ENCODE data around the gene PTPRN2.

DNA sequence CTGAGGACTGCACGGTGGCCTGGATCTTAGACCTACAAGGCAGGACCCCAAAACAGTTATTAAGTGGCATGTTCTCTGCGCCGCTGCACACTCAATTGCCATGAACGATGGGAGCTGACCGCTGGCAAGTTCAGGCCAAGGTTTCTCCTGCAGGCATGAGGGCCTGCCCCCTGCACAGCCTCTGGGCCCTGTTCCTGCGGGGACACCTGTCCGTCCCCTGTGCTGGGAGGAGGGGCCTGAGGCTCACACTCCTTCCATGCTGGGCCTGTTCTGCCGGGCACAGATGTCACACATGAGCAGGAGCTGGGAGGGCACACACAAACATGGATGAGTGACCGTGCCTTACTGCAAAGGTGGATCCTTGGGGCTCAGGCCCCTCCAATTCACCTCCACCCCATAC, 90.0 kb downstream of the PTPRN2 start:
- no peak for TF ChIP-seq CTCF (IDR thresholded peaks at IDR 0.05)
- no peak for TF ChIP-seq POLR2AphosphoS5 (IDR thresholded peaks at IDR 0.05; ENCODE audit: low read depth, low read length)
